ENCODE measurements around the gene FCGR3B.
A peak's percentile ranks its signal among the peaks of the same experiment; 100 is the strongest.
"Not testable (repeated sequence)": the region's sequence is repeated elsewhere in the genome, so short reads cannot be mapped to it uniquely, and the experiment has no call there.

Gene FCGR3B

GRCh38 chr1:161638251-161638993 lies 7.4 kb upstream of the FCGR3B start:
- not testable (repeated sequence) for DNase-seq

GRCh38 chr1:161636976-161637375 lies 6.0 kb upstream of the FCGR3B start:
- not testable (repeated sequence) for DNase-seq

- not testable (repeated sequence) for DNase-seq
Observed at GRCh38 chr1:161636189-161636782, 5.3 kb upstream of the FCGR3B start.

- DNase-seq: not testable (repeated sequence)
Observed at GRCh38 chr1:161634993-161635392, 4.0 kb upstream of the FCGR3B start.

GRCh38 chr1:161630128-161630742 lies 741 bp downstream of the FCGR3B start:
- not testable (repeated sequence) for DNase-seq

- not testable (repeated sequence) for DNase-seq
Observed at GRCh38 chr1:161626445-161627146, 4.4 kb downstream of the FCGR3B start.

- not testable (repeated sequence) for DNase-seq
Observed at GRCh38 chr1:161624605-161625004, 6.4 kb downstream of the FCGR3B start.

- not testable (repeated sequence) for DNase-seq
Observed at GRCh38 chr1:161623401-161624051, 7.5 kb downstream of the FCGR3B start.

- DNase-seq: not testable (repeated sequence)
Observed at GRCh38 chr1:161622054-161622453, 8.9 kb downstream of the FCGR3B start.

GRCh38 chr1:161621181-161622000 lies 9.6 kb downstream of the FCGR3B start:
- DNase-seq: not testable (repeated sequence)

GRCh38 chr1:161620399-161620798 lies 10.6 kb downstream of the FCGR3B start:
- not testable (repeated sequence) for DNase-seq

- DNase-seq: not testable (repeated sequence)
Observed at GRCh38 chr1:161618517-161618916, 12.5 kb downstream of the FCGR3B start.

- not testable (repeated sequence) for DNase-seq
Observed at GRCh38 chr1:161616417-161616816, 14.6 kb downstream of the FCGR3B start.

GRCh38 chr1:161613142-161613514 lies 17.8 kb downstream of the FCGR3B start:
- not testable (repeated sequence) for DNase-seq

- DNase-seq: peak; percentile 43
Observed at GRCh38 chr1:161612322-161613141, 18.4 kb downstream of the FCGR3B start.

GRCh38 chr1:161611866-161612321 lies 19.1 kb downstream of the FCGR3B start:
- not testable (repeated sequence) for DNase-seq

GRCh38 chr1:161610198-161610597 lies 20.8 kb downstream of the FCGR3B start:
- not testable (repeated sequence) for DNase-seq

- DNase-seq: not testable (repeated sequence)
Observed at GRCh38 chr1:161606541-161607336, 24.2 kb downstream of the FCGR3B start.

- not testable (repeated sequence) for DNase-seq
Observed at GRCh38 chr1:161605762-161606540, 25.0 kb downstream of the FCGR3B start.
